Stimulated activated CD8-positive, alpha-beta memory T cell treated with anti-CD3 and anti-CD28 coated beads, Interleukin-15, amount 100 ng/mL, for 4 hours (primary cell): ENCODE results near the gene CPN1.
A peak's percentile ranks its signal among the peaks of the same experiment; 100 is the strongest.

ENCODE experiments used
- DNase-seq, 2 donors: peaks; one replicate each; pipeline ENCODE4 v3.0.0-alpha.2; 2020; ENCODE audit warnings: low read depth in 2 of 2

CPN1 gene

DNA sequence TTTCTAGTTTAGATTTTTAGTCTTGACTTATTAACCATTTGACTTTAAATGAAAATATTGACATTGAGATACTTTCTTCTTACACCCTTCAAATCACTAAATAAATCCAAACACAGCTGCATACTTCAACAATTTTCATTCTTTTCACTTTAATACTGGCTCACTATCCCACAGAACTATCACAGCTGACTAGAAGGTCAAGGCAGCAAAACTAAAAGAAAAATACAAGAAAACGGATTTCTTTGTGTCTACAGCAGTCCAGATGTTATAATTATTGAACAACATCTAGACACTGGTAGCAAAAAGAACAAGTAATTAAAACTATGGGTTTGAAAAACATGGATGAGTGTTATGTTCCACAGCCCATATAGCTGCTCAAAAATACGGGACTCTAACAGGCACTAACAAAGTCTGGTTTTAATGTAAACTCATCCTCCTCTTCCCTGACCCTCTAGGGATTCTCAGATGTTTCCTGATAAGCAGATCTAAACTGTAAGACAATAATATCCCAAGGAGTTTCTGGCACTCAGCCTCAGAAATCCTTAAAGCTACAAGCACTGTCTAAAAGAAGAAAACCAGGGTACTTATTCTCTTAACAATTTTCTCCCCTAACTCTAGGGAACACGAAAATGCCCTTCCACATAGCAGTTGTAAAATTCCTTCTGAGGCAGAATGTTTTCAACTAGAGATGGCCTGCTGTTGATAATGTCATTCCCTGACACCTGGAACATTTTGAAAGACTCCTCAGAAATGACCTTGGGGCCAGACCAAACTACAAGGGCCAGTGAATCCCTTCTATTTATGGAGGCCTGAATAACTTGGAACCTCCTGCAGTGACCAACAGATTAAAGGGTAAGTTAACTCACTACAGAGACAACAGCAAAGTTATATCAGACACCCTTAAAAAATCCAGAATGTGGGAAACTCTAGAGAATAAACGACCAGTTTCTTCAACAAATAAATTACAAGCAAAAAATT is 84.7 kb downstream of the CPN1 start:
- DNase-seq, result no peak

DNA sequence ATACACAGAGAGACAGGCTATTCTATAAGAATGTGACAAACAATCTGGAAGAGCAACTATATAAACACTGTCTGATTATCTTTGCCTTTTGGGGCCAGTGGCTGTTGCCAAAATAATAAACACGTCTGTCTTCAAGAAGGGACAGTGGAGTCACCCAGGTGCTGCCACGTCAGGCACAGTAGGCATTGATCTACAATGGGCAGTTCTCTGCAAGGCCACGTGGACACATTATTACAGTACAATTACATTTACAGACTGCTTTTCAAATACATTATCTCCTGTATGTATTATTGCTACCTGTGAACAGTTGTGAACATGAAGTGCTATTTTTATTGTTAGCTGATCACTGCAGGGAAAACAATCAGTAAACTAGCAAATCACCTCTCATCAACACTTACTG is 86.0 kb downstream of the CPN1 start:
- DNase-seq, result no peak

DNA sequence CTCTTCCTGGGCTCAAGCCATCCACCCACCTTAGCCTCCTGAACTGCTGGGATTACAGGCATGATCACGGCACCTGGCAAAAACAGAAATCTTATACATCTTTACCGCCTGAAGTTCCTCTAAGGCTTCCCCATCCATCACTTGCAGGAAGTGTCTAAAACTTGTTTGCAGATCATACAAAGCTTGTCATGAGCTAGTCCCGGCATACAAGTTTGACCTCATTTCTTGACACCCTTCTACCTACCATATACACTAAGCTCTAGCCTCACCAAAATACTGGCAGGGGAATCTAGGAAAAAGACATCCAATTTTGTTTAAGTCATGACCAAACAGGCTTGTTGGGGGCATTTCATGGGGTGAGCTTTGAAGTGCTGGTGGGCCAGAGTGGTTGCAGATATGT is 86.4 kb downstream of the CPN1 start:
- no peak for DNase-seq

DNA sequence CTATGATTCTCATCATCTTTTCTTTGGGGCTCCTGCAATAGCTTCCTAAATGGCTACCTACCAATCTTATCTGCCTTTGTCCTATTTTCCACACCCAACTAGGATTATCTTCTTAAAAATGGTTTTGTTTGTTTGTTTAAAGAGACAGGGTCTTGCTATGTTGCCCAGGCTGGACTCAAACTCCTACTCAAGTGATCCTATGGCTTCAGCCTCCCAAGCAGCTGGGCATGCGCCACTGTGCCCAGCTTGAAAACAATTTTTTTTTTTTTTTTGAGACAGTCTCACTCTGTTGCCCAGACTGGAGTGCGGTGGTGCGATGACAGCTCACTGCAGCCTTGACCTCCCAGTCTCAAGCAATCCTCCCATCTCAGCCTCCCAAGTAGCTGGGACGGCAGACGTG is 86.9 kb downstream of the CPN1 start:
- no peak for DNase-seq

DNA sequence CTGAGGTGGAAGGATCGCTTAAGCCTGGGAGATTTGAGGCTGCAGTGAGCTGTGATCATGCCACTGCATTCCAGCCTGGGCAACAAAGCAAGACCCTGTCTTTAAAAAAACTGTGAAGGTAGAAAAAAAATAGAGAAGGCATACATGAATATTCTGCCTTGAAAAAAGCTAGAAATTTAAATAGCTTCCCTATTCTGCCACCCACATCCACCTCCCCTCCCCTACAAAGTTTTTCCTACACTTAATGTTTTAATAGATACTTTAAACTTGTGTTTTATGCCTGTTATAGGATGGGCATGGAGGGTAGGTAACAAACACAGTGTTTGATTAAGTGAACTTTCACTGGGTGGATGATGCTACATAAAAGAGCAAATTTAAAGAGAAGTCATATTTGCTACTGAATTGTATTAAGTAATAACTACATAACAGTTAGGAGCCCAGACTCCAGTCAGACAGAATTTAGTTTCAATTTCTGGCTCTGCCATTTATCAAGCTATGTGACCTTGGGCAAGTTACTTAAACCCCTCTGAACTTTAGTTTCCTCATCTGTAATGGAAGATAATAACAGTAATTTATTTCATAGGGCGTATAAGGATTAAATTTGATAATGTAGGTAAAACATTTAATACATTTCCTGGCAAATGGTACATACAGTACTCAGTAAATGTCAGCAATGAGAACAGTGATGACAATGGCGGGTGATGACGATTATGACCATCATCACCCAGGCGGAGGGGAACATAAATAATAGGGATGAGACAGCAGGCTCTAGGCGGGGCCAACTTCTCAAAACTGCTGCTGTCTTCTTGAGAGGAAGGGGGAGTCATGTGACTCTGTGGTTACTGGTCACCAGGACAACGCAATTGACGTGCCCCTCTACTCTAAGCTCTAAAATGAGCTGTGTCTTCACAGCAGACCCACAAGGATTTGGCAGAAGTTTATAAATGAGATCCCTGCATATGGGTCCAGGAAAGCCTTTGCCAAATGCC is 87.7 kb downstream of the CPN1 start:
- peak; percentile 38 to 52 for DNase-seq
